Suprapubic skin (tissue), 4 donors: ENCODE data around the gene FGFR3.
"Not testable (repeated sequence)": the region's sequence is repeated elsewhere in the genome, so short reads cannot be mapped to it uniquely, and the experiment has no call there.

Source experiments
- CTCF ChIP-seq, 2 donors: fragments of 200-600 bp in 1 of 2; fragments of 450-650 bp in 1 of 2; sonication (generic) in 1 of 2; IDR thresholded peaks; one replicate each; pipeline ENCODE4 v1.5.1; 2016 to 2019; ENCODE audit warnings: antibody characterized with exemption in 2 of 2, mild to moderate bottlenecking in 1 of 2, moderate library complexity in 1 of 2
- EP300 ChIP-seq: sonication (generic); formaldehyde crosslinking; IDR thresholded peaks from one replicate; pipeline ENCODE4 v1.6.1; 2017; ENCODE audit warnings: antibody characterized with exemption
- POLR2A ChIP-seq, 2 donors: fragments of 450-650 bp; IDR thresholded peaks; one replicate each; pipeline ENCODE4 v1.6.1; 2017; ENCODE audit warnings: antibody characterized with exemption in 2 of 2, mild to moderate bottlenecking in 2 of 2, moderate library complexity in 2 of 2
- POLR2AphosphoS5 ChIP-seq, 3 donors: sonication (generic); formaldehyde crosslinking; IDR thresholded peaks; one replicate each; pipeline ENCODE4 v1.6.1; 2017; ENCODE audit warnings: antibody characterized with exemption in 3 of 3

- not testable (repeated sequence) for TF ChIP-seq POLR2AphosphoS5 (IDR thresholded peaks at IDR 0.05); CTCF (IDR thresholded peaks at IDR 0.05); POLR2A (IDR thresholded peaks at IDR 0.05); EP300
Measured at GRCh38 chr4:1835836-1836235, 42.7 kb downstream of the FGFR3 start.
